Esophagus squamous epithelium (tissue), 4 donors: ENCODE data around the gene UMOD.

Experiments used
- POLR2A ChIP-seq, 4 donors: fragments of 450-650 bp; IDR thresholded peaks; one replicate each; pipeline ENCODE4 v1.6.1; 2017; ENCODE audit warnings: antibody characterized with exemption in 4 of 4, mild to moderate bottlenecking in 4 of 4, moderate library complexity in 3 of 4
- TF ChIP-seq, protein P1 (sequence below), 6 experiments: fragments of 450-650 bp in 4 of 6; fragments of 200-600 bp in 2 of 6; sonication (generic) in 2 of 6; IDR thresholded peaks; one replicate each; pipeline ENCODE4 v1.5.1; 2016 to 2019; ENCODE audit warnings: antibody characterized with exemption in 6 of 6, mild to moderate bottlenecking in 4 of 6, moderate library complexity in 4 of 6

DNA sequence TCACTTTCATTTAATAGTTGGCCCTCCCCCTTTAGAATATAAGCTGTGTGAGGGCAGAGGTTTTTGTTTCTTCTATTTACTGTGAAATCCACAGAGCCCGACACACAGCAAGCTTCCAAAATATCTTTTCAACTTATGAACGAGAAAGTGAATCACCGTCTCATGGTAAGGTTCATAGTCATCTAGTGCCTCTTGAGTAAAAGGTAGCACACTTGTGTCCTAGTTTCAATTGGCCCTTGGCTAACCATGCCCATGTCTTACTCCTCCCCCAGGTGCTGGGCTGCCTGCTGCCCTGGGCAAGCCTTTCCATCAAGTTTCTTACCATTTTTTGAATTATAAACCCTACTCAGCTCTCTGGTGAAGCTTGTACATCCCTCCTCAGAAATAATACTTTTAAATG lies 12.8 kb downstream of the UMOD start:
- no peak for TF ChIP-seq POLR2A (IDR thresholded peaks at IDR 0.05)
- TF ChIP-seq, protein P1, sequence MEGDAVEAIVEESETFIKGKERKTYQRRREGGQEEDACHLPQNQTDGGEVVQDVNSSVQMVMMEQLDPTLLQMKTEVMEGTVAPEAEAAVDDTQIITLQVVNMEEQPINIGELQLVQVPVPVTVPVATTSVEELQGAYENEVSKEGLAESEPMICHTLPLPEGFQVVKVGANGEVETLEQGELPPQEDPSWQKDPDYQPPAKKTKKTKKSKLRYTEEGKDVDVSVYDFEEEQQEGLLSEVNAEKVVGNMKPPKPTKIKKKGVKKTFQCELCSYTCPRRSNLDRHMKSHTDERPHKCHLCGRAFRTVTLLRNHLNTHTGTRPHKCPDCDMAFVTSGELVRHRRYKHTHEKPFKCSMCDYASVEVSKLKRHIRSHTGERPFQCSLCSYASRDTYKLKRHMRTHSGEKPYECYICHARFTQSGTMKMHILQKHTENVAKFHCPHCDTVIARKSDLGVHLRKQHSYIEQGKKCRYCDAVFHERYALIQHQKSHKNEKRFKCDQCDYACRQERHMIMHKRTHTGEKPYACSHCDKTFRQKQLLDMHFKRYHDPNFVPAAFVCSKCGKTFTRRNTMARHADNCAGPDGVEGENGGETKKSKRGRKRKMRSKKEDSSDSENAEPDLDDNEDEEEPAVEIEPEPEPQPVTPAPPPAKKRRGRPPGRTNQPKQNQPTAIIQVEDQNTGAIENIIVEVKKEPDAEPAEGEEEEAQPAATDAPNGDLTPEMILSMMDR (IDR thresholded peaks at IDR 0.05) = no peak
